Measurements from ENCODE around the gene DLX5.
A peak's percentile ranks its signal among the peaks of the same experiment; 100 is the strongest.
"Not testable (repeated sequence)": the region's sequence is repeated elsewhere in the genome, so short reads cannot be mapped to it uniquely, and the experiment has no call there.

Gene DLX5

GRCh38 chr7:97024209-97025129, at the start of gene DLX5:
Gene DLX5 (minus strand): TSS chr7:97024831. CDS start chr7:97024623, 208 bp downstream.
- DNase-seq (ENCODE audit: low read depth in 3 of 3): no peak

GRCh38 chr7:97072025-97072424, 47.4 kb upstream of the DLX5 start:
- not testable (repeated sequence) for DNase-seq (ENCODE audit: low read depth in 3 of 3)

GRCh38 chr7:97064972-97065587, 40.4 kb upstream of the DLX5 start:
- DNase-seq (ENCODE audit: low read depth in 3 of 3): no peak

GRCh38 chr7:97064020-97064419, 39.4 kb upstream of the DLX5 start:
- no peak for DNase-seq (ENCODE audit: low read depth in 3 of 3)

GRCh38 chr7:97043281-97043680, 18.6 kb upstream of the DLX5 start:
- no peak for DNase-seq (ENCODE audit: low read depth in 3 of 3)

GRCh38 chr7:97039374-97040065, 14.9 kb upstream of the DLX5 start:
- DNase-seq (ENCODE audit: low read depth in 3 of 3): no peak

- DNase-seq (ENCODE audit: low read depth in 3 of 3): not testable (repeated sequence)
Observed at GRCh38 chr7:97034213-97034852, 9.7 kb upstream of the DLX5 start.

- DNase-seq (ENCODE audit: low read depth in 3 of 3): peak in 2 of 3 donors; percentile 43 to 53
Observed at GRCh38 chr7:97027427-97028234, 3.0 kb upstream of the DLX5 start.

GRCh38 chr7:97026715-97027426, 2.2 kb upstream of the DLX5 start:
- no peak for DNase-seq (ENCODE audit: low read depth in 3 of 3)

- DNase-seq (ENCODE audit: low read depth in 3 of 3): no peak
Observed at GRCh38 chr7:97025983-97026714, 1.5 kb upstream of the DLX5 start.

- DNase-seq (ENCODE audit: low read depth in 3 of 3): no peak
Observed at GRCh38 chr7:97025130-97025499, 484 bp upstream of the DLX5 start.

- DNase-seq (ENCODE audit: low read depth in 3 of 3): no peak
Observed at GRCh38 chr7:97022491-97023306, 1.9 kb downstream of the DLX5 start.

- no peak for DNase-seq (ENCODE audit: low read depth in 3 of 3)
Observed at GRCh38 chr7:97021747-97022490, 2.7 kb downstream of the DLX5 start.

- DNase-seq (ENCODE audit: low read depth in 3 of 3): no peak
Observed at GRCh38 chr7:97020996-97021746, 3.5 kb downstream of the DLX5 start.

- DNase-seq (ENCODE audit: low read depth in 3 of 3): no peak
Observed at GRCh38 chr7:97020601-97020995, 4.0 kb downstream of the DLX5 start.

GRCh38 chr7:97019710-97020225, 4.9 kb downstream of the DLX5 start:
- DNase-seq (ENCODE audit: low read depth in 3 of 3): no peak
